Naive thymus-derived CD8-positive, alpha-beta T cell (primary cell): ENCODE data around the gene DSG3. TPM values are rescaled to one million over a fixed set of nuclear protein-coding genes. Genes with fewer than 3 reads are reported as not detected.

Source experiments
- ATAC-seq, 2 donors: fragments of 150-1000 bp; cut with Tn5 transposase in 1 of 2; sonication (Bioruptor Pico), chemical (Tn5 transposase) in 1 of 2; 1 replicate in 1 of 2; 2 replicates in 1 of 2; pipeline ENCODE4 v1.10.0; 2021; ENCODE audit warnings: mild to moderate bottlenecking in 2 of 2, moderate library complexity in 2 of 2
- POLR2A ChIA-PET: fragments of 350-600 bp; sonication (Branson Sonifier 250); formaldehyde crosslinking; loops from one replicate; lab custom pipeline; 2021; ENCODE audit warnings: antibody characterized with exemption; lab: Charles Lee
- DNase-seq, 10 donors: peaks; one replicate each; pipeline versions ENCODE4 v3.0.0 to v3.0.0-alpha.2; 2020 to 2022
- H3K27ac Mint-ChIP-seq, 10 donors: one replicate each; pipeline ENCODE4 v1.8.0; 2020 to 2022; ENCODE audit warnings: mild to moderate bottlenecking in 10 of 10, mixed read lengths in 10 of 10, moderate library complexity in 4 of 10, inconsistent platforms in 1 of 10
- H3K27me3 Mint-ChIP-seq, 5 donors: one replicate each; pipeline ENCODE4 v1.8.0; 2021 to 2022; ENCODE audit warnings: mixed read lengths in 5 of 5
- H3K36me3 Mint-ChIP-seq, 3 donors: one replicate each; pipeline ENCODE4 v1.8.0; 2020 to 2022; ENCODE audit warnings: mixed read lengths in 3 of 3, mild to moderate bottlenecking in 2 of 3, inconsistent platforms in 1 of 3
- H3K4me1 Mint-ChIP-seq, 4 donors: one replicate each; pipeline ENCODE4 v1.8.0; 2021 to 2022; ENCODE audit warnings: mixed read lengths in 4 of 4
- H3K4me3 Mint-ChIP-seq, 10 donors: one replicate each; pipeline ENCODE4 v1.8.0; 2020 to 2022; ENCODE audit warnings: mild to moderate bottlenecking in 10 of 10, mixed read lengths in 10 of 10, moderate library complexity in 6 of 10, inconsistent platforms in 1 of 10
- H3K9me3 Mint-ChIP-seq, 9 donors: one replicate each; pipeline ENCODE4 v1.8.0; 2020 to 2022; ENCODE audit warnings: mixed read lengths in 9 of 9, mild to moderate bottlenecking in 3 of 9, inconsistent platforms in 1 of 9, moderate library complexity in 1 of 9
- polyA plus RNA-seq, 3 donors: library from polyadenylated mRNA; unstranded; fragments of 300-500 nt; fragmentation: Illumina TruSeq; gene quantifications; one replicate each; pipeline ENCODE4 v1.2.3, GENCODE V29; 2021
- total RNA-seq, 8 experiments: library from RNA in 2 of 8; stranded (reverse) in 2 of 8; gene quantifications; one replicate each; pipeline ENCODE4 v1.2.3 and lab custom pipeline; 2021 to 2026

DSG3 gene
- total and polyA plus RNA-seq, 5 experiments from 2014 or later = not detected

DNA sequence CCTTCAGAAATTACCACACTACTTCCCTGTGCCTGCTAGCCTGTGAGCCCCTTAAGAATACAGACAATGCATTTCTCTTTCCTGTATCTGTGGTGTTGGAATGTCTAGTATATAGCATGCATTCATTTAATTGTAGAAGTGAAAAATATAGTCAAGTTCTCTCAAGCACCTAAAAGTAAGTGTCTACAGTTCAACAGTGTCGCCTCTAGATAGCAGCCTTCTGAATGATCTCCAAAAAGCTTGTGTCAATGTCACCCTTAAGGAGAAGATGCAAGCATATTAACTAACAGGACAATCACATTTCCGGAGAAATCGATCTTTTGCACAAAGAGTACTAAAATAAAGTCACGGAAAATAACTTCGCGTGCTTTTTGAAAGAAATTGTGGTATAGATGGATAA is 27.5 kb upstream of the DSG3 start:
- Mint-ChIP-seq H3K27me3 (peaks cover 0 to 5% (median 1%) of the 10 kb centered on the region in 5 donors), H3K9me3 (peaks cover 0 to 10% (median 5%) of the 10 kb centered on the region in 9 donors), H3K36me3 (no peaks in the 10 kb centered on the region), H3K4me1 (no peaks in the 10 kb centered on the region), H3K27ac (no peak overlapping the region), H3K4me3 (no peak overlapping the region)
- POLR2A ChIA-PET = no interaction called here
- no peak for DNase-seq
- ATAC-seq = no peak

DNA sequence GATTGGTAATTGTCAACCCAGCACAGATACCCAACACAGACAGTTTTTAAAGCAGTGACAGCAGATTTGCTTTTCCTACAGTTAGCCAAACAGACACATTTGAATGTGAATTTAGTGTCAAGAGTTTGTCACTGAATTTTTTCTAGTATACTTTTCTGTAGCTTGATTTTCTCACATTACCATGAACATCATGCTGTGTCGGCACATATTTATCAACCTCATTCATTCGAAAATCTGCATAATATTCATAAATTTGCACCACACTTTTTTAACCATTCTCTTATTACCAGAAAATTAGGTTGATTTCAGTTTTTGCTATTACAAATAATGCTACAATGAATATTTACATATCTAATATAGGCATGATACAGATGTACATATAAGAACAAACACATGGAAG is 27.0 kb upstream of the DSG3 start:
- ATAC-seq = no peak
- Mint-ChIP-seq H3K9me3 (peaks cover 0 to 10% (median 3%) of the 10 kb centered on the region in 9 donors), H3K4me1 (no peaks in the 10 kb centered on the region), H3K4me3 (no peak overlapping the region), H3K27ac (no peak overlapping the region), H3K27me3 (peaks cover 0 to 5% (median 1%) of the 10 kb centered on the region in 5 donors), H3K36me3 (no peaks in the 10 kb centered on the region)
- DNase-seq = no peak
- POLR2A ChIA-PET = no interaction called here

DNA sequence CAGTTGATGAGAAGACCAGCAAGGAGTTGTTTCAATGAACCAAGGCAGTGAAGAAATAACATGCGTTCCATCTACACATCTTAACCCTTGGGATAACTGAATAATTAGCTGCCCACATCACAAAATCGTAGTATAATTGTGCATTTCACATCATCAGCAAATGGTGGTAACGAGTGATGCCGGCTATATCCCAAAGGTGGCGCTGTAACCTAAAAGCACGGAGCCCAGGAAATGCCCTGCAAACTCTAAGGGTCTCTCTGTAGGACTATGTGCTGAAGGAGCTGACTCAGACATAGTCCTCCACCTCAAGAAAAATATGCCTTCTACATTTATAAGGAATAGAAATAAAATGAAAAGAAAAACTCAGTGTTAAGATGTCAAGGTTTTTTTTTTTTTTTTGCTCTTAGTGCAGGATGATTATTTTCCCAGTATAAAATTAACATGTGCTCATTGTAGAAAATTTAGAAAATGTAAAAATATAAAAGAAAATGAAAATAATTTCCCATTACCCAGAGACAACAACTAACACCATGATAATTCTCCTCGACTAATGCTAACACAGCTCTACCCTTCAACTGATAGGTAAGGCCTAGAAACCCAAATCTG is 23.1 kb upstream of the DSG3 start:
- peaks cover 0 to 8% (median 2%) of the 10 kb centered on the region in 5 donors for H3K27me3 Mint-ChIP-seq
- H3K27ac Mint-ChIP-seq = no peak overlapping the region
- H3K4me3 Mint-ChIP-seq = no peak overlapping the region
- POLR2A ChIA-PET = no interaction called here
- DNase-seq = no peak
- H3K4me1 Mint-ChIP-seq = no peaks in the 10 kb centered on the region
- H3K9me3 Mint-ChIP-seq = peaks cover 0 to 10% (median 0%) of the 10 kb centered on the region in 9 donors
- no peak for ATAC-seq
- no peaks in the 10 kb centered on the region for H3K36me3 Mint-ChIP-seq

- no peaks in the 10 kb centered on the region for H3K36me3 Mint-ChIP-seq
- H3K4me3 Mint-ChIP-seq = no peak overlapping the region
- H3K4me1 Mint-ChIP-seq = no peaks in the 10 kb centered on the region
- POLR2A ChIA-PET = no interaction called here
- no peak for DNase-seq
- H3K9me3 Mint-ChIP-seq = peaks cover 0 to 10% (median 0%) of the 10 kb centered on the region in 9 donors
- peaks cover 0 to 8% (median 2%) of the 10 kb centered on the region in 5 donors for H3K27me3 Mint-ChIP-seq
- ATAC-seq = no peak
- no peak overlapping the region for H3K27ac Mint-ChIP-seq
These were observed 21.5 kb upstream of the DSG3 start for GRCh38 chr18:31426021-31426420.

DNA sequence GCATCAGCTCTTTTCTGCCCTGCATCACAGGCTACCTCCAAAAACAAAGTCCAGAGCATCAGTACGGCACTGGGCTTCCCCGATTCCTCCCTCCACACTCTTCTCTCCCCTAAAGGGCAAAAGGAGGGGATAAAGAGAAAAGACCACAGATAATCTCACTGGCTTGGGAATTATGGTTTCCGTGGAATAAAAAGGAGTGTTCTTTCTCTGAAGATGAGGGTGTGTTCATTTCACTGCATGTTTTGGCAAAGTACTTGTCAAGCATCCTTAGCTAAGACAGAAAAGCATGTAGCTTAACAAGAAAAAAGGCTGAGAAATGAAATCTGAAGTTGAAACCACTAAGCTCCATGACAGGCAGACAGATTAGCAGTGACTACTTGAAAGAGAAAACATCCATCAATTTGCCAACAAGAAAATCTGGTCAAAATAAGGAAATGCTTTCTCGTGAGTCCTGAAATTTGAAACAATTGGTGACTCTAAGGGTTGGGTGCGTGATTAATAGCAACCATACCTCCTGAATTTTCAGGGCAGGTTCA is 20.6 kb upstream of the DSG3 start:
- peaks cover 0 to 10% (median 4%) of the 10 kb centered on the region in 9 donors for H3K9me3 Mint-ChIP-seq
- POLR2A ChIA-PET = no interaction called here

DNA sequence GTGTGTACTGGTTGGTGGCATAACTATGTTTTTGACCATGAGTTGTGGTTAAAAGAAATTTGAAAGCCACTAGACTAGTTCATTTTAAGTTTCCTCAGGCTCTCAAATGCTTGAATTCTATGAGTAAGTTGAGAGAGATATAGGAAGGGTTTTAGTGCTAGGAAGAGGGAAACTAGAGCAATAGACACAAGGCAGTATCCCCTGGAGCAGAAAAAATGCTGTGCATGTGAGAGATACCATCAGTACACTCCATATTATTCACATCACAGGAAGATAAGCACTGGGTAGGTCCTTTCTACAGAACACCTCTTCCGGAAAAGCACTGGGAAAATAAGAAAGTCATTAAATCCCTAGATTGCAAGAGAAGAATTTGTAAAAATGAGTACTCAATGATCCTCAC is 19.3 kb upstream of the DSG3 start:
- Mint-ChIP-seq H3K4me1 (no peaks in the 10 kb centered on the region), H3K4me3 (no peak overlapping the region), H3K27me3 (peaks cover 0 to 8% (median 2%) of the 10 kb centered on the region in 5 donors), H3K36me3 (no peaks in the 10 kb centered on the region), H3K27ac (no peak overlapping the region), H3K9me3 (peaks cover 0 to 18% (median 6%) of the 10 kb centered on the region in 9 donors)
- ATAC-seq (no peak), DNase-seq (no peak)
- POLR2A ChIA-PET = no interaction called here

More for the DNA sequence above, 20.6 kb upstream of the DSG3 start:
- DNase-seq (no peak), ATAC-seq (no peak)
- Mint-ChIP-seq H3K27me3 (peaks cover 0 to 8% (median 2%) of the 10 kb centered on the region in 5 donors), H3K4me1 (no peaks in the 10 kb centered on the region), H3K27ac (no peak overlapping the region), H3K36me3 (no peaks in the 10 kb centered on the region), H3K4me3 (no peak overlapping the region)

- ATAC-seq (no peak), DNase-seq (no peak)
- POLR2A ChIA-PET = no interaction called here
These were observed 17.9 kb upstream of the DSG3 start for GRCh38 chr18:31429623-31430022.

GRCh38 chr18:31430072-31430471 is 17.5 kb upstream of the DSG3 start:
- H3K36me3 Mint-ChIP-seq = peaks cover 0 to 3% (median 0%) of the 10 kb centered on the region in 3 donors
- DNase-seq = no peak
- no peak for ATAC-seq
- peaks cover 0 to 26% (median 2%) of the 10 kb centered on the region in 9 donors for H3K9me3 Mint-ChIP-seq
- no peaks in the 10 kb centered on the region for H3K4me1 Mint-ChIP-seq
- no peak overlapping the region for H3K4me3 Mint-ChIP-seq
- H3K27ac Mint-ChIP-seq = no peak overlapping the region
- H3K27me3 Mint-ChIP-seq = peaks cover 0 to 4% (median 2%) of the 10 kb centered on the region in 5 donors
- POLR2A ChIA-PET = no interaction called here

More at GRCh38 chr18:31429623-31430022, 17.9 kb upstream of the DSG3 start:
- no peaks in the 10 kb centered on the region for H3K4me1 Mint-ChIP-seq
- H3K27ac Mint-ChIP-seq = no peak overlapping the region
- H3K27me3 Mint-ChIP-seq = peaks cover 0 to 4% (median 2%) of the 10 kb centered on the region in 5 donors
- H3K9me3 Mint-ChIP-seq = peaks cover 0 to 21% (median 0%) of the 10 kb centered on the region in 9 donors
- peaks cover 0 to 3% (median 0%) of the 10 kb centered on the region in 3 donors for H3K36me3 Mint-ChIP-seq
- H3K4me3 Mint-ChIP-seq = no peak overlapping the region

GRCh38 chr18:31430554-31430953 is 17.0 kb upstream of the DSG3 start:
- H3K27ac Mint-ChIP-seq = no peak overlapping the region
- peaks cover 0 to 3% (median 0%) of the 10 kb centered on the region in 3 donors for H3K36me3 Mint-ChIP-seq
- no peaks in the 10 kb centered on the region for H3K4me1 Mint-ChIP-seq
- peaks cover 0 to 28% (median 2%) of the 10 kb centered on the region in 9 donors for H3K9me3 Mint-ChIP-seq
- ATAC-seq = no peak
- POLR2A ChIA-PET = no interaction called here
- no peak overlapping the region for H3K4me3 Mint-ChIP-seq
- peaks cover 0 to 4% (median 2%) of the 10 kb centered on the region in 5 donors for H3K27me3 Mint-ChIP-seq
- no peak for DNase-seq

DNA sequence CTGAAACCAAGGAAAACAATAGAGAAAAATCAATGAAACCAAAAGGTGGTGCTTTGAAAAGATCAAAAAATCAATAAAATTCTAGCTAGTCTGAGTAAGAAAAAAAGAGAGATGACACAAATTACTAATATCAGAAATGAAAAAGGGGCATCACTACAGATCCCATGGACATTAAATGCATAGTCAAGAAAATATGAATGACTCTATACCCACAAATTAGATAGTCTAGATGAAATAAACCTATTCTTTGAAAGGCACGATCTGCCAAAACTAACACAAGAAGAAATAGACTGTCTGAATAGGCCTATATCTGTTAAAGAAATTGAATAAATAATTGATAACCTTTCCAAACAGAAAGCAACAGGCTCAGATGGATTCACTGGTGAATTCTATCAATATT is 15.2 kb upstream of the DSG3 start:
- DNase-seq (no peak), ATAC-seq (no peak)
- peaks cover 0 to 3% (median 0%) of the 10 kb centered on the region in 3 donors for H3K36me3 Mint-ChIP-seq
- POLR2A ChIA-PET = no interaction called here
- H3K4me1 Mint-ChIP-seq = no peaks in the 10 kb centered on the region
- peaks cover 0 to 4% (median 0%) of the 10 kb centered on the region in 5 donors for H3K27me3 Mint-ChIP-seq
- H3K9me3 Mint-ChIP-seq = peaks cover 0 to 28% (median 2%) of the 10 kb centered on the region in 9 donors
- no peak overlapping the region for H3K27ac Mint-ChIP-seq
- no peak overlapping the region for H3K4me3 Mint-ChIP-seq

DNA sequence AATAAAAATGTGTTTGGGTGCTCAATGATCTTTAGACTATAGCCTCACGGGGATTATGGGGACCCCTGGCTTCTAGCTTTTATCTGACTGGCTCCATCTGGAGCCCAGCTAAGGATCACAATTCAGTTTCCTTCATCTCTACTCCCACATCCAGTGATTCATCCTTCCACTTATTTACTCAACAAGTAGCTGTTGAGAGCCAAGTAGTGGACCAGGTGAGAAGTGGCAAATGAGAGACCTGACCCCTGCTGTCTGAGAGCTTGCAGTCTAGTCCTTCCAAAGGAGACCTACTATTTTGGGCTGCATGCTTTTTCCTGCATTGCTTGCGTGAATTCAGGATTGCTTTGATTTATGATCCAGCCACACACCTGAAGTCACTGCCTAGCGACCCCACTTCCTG is 10.7 kb upstream of the DSG3 start:
- peaks cover 0 to 22% (median 2%) of the 10 kb centered on the region in 9 donors for H3K9me3 Mint-ChIP-seq
- no peaks in the 10 kb centered on the region for H3K4me1 Mint-ChIP-seq
- no peak overlapping the region for H3K4me3 Mint-ChIP-seq
- POLR2A ChIA-PET = no interaction called here
- DNase-seq = no peak
- peaks cover 0 to 3% (median 0%) of the 10 kb centered on the region in 5 donors for H3K27me3 Mint-ChIP-seq
- H3K36me3 Mint-ChIP-seq = peaks cover 0 to 3% (median 0%) of the 10 kb centered on the region in 3 donors
- H3K27ac Mint-ChIP-seq = no peak overlapping the region
- ATAC-seq = no peak

GRCh38 chr18:31438402-31438801 is 9.1 kb upstream of the DSG3 start:
- DNase-seq (no peak), ATAC-seq (no peak)
- POLR2A ChIA-PET = no interaction called here
- peaks cover 0 to 3% (median 0%) of the 10 kb centered on the region in 3 donors for H3K36me3 Mint-ChIP-seq
- no peak overlapping the region for H3K27ac Mint-ChIP-seq
- H3K9me3 Mint-ChIP-seq = peaks cover 0 to 10% (median 0%) of the 10 kb centered on the region in 9 donors
- no peaks in the 10 kb centered on the region for H3K4me1 Mint-ChIP-seq
- peaks cover 0 to 8% (median 0%) of the 10 kb centered on the region in 5 donors for H3K27me3 Mint-ChIP-seq
- H3K4me3 Mint-ChIP-seq = no peak overlapping the region

DNA sequence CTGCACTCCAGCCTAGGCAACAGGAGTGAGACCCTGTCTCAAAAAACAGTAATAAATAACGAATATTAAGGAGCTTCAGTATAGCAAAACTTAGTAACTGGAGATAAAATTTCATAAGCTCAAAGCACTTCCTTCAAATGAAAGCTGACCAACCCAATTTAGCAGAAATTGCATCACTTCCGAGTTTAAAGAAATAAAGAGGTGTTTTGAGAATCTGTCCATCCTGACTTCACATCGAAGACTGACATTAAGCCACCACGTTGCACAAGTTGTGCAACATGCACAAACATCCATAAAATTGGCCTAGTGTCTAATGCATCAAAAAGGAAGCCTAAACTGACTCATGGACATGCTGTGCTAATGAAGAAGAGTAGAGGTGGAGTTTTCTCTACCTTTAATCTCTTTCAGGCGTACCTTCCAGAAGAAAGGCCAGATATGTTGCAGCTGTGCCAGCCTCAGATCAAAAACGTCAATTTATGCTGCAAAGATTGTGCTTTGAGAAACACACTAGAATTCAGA is 7.7 kb upstream of the DSG3 start:
- H3K27me3 Mint-ChIP-seq = peaks cover 0 to 8% (median 0%) of the 10 kb centered on the region in 5 donors
- POLR2A ChIA-PET = no interaction called here
- H3K4me1 Mint-ChIP-seq = no peaks in the 10 kb centered on the region
- no peak for ATAC-seq
- peaks cover 0 to 4% (median 0%) of the 10 kb centered on the region in 9 donors for H3K9me3 Mint-ChIP-seq
- no peak overlapping the region for H3K27ac Mint-ChIP-seq
- no peaks in the 10 kb centered on the region for H3K36me3 Mint-ChIP-seq
- DNase-seq = no peak
- H3K4me3 Mint-ChIP-seq = no peak overlapping the region
